ENCODE measurements around the gene NPHP1.
"Not testable (repeated sequence)": the region's sequence is repeated elsewhere in the genome, so short reads cannot be mapped to it uniquely, and the experiment has no call there.

Gene NPHP1

GRCh38 chr2:110215091-110215490, 10.3 kb upstream of the NPHP1 start:
- DNase-seq (no peak), ATAC-seq (ENCODE audit: insufficient read depth, low read depth) (no peak)
- H3K4me2 ChIP-seq (ENCODE audit: insufficient read depth, low read length): no peak overlapping the region
- peaks cover 21% of the 10 kb centered on the region for H3K4me1 ChIP-seq (ENCODE audit: insufficient read depth, low read length)
- H4K20me1 ChIP-seq (ENCODE audit: insufficient read depth, low read length): no peaks in the 10 kb centered on the region
- H3K36me3 ChIP-seq (ENCODE audit: insufficient read depth, low read length): peaks cover 15% of the 10 kb centered on the region
- H3K4me3 ChIP-seq (ENCODE audit: low read depth in 1 of 2, low read length in 2 of 2): no peak overlapping the region
- peaks cover 10% of the 10 kb centered on the region for H3K9me3 ChIP-seq (ENCODE audit: insufficient read depth, low read length, severe bottlenecking)
- no peak overlapping the region for H3K9ac ChIP-seq (ENCODE audit: low read depth, low read length)
- H2AFZ ChIP-seq (ENCODE audit: low read depth, low read length): no peak overlapping the region
- H3K27me3 ChIP-seq (ENCODE audit: insufficient read depth, low read length, poor library complexity): peaks cover 18% of the 10 kb centered on the region
- H3K79me2 ChIP-seq (ENCODE audit: insufficient read depth, low read length): peaks cover 14% of the 10 kb centered on the region
- TF ChIP-seq EZH2 (IDR thresholded peaks at IDR 0.05; ENCODE audit: borderline replicate concordance, low read depth, low read length, severe bottlenecking) (no peak), CTCF (IDR thresholded peaks at IDR 0.05; ENCODE audit: borderline replicate concordance, extremely low read depth, low read length, poor library complexity, severe bottlenecking) (no peak)
- H3K27ac ChIP-seq (ENCODE audit: low read length): no peak overlapping the region

GRCh38 chr2:110213522-110213921, 8.7 kb upstream of the NPHP1 start:
- peaks cover 24% of the 10 kb centered on the region for H3K4me1 ChIP-seq (ENCODE audit: insufficient read depth, low read length)
- not testable (repeated sequence) for DNase-seq; H4K20me1 ChIP-seq (ENCODE audit: insufficient read depth, low read length); H3K27ac ChIP-seq (ENCODE audit: low read length); ATAC-seq (ENCODE audit: insufficient read depth, low read depth); H2AFZ ChIP-seq (ENCODE audit: low read depth, low read length); H3K9ac ChIP-seq (ENCODE audit: low read depth, low read length); H3K4me3 ChIP-seq (ENCODE audit: low read depth in 1 of 2, low read length in 2 of 2); H3K4me2 ChIP-seq (ENCODE audit: insufficient read depth, low read length)
- H3K9me3 ChIP-seq (ENCODE audit: insufficient read depth, low read length, severe bottlenecking): peaks cover 10% of the 10 kb centered on the region
- H3K79me2 ChIP-seq (ENCODE audit: insufficient read depth, low read length): peaks cover 14% of the 10 kb centered on the region
- H3K27me3 ChIP-seq (ENCODE audit: insufficient read depth, low read length, poor library complexity): peaks cover 10% of the 10 kb centered on the region
- H3K36me3 ChIP-seq (ENCODE audit: insufficient read depth, low read length): peaks cover 25% of the 10 kb centered on the region

GRCh38 chr2:110211938-110212858, 7.4 kb upstream of the NPHP1 start, which contains the start of gene MTLN:
Gene MTLN, minus strand, starts transcription at chr2:110212547. Its CDS starts 22 bp downstream, at chr2:110212525.
- H3K9ac ChIP-seq (ENCODE audit: low read depth, low read length): peak within 1 kb of the TSS; percentile 90
- no peaks in the 10 kb centered on the region for H4K20me1 ChIP-seq (ENCODE audit: insufficient read depth, low read length)
- peaks cover 14% of the 10 kb centered on the region for H3K79me2 ChIP-seq (ENCODE audit: insufficient read depth, low read length)
- peak within 1 kb of the TSS; percentile 98 for H2AFZ ChIP-seq (ENCODE audit: low read depth, low read length)
- ATAC-seq (ENCODE audit: insufficient read depth, low read depth) (peak; percentile 91), DNase-seq (peak; percentile 78)
- peaks cover 24% of the 10 kb centered on the region for H3K4me1 ChIP-seq (ENCODE audit: insufficient read depth, low read length)
- H3K4me2 ChIP-seq (ENCODE audit: insufficient read depth, low read length): peak within 1 kb of the TSS; percentile 100
- H3K27me3 ChIP-seq (ENCODE audit: insufficient read depth, low read length, poor library complexity): peaks cover 10% of the 10 kb centered on the region
- H3K27ac ChIP-seq (ENCODE audit: low read length): peak within 1 kb of the TSS; percentile 85
- peaks cover 25% of the 10 kb centered on the region for H3K36me3 ChIP-seq (ENCODE audit: insufficient read depth, low read length)
- H3K4me3 ChIP-seq (ENCODE audit: low read depth in 1 of 2, low read length in 2 of 2): peak within 1 kb of the TSS; percentile 88 to 96
- no peak for TF ChIP-seq EZH2 (IDR thresholded peaks at IDR 0.05; ENCODE audit: borderline replicate concordance, low read depth, low read length, severe bottlenecking)
- H3K9me3 ChIP-seq (ENCODE audit: insufficient read depth, low read length, severe bottlenecking): peaks cover 10% of the 10 kb centered on the region

- Histone ChIP-seq H4K20me1 (ENCODE audit: insufficient read depth, low read length) (no peaks in the 10 kb centered on the region), H3K36me3 (ENCODE audit: insufficient read depth, low read length) (peaks cover 17% of the 10 kb centered on the region), H3K4me3 (ENCODE audit: low read depth in 1 of 2, low read length in 2 of 2) (no peak overlapping the region), H3K4me1 (ENCODE audit: insufficient read depth, low read length) (peaks cover 28% of the 10 kb centered on the region), H2AFZ (ENCODE audit: low read depth, low read length) (peak overlapping the region; percentile 90), H3K9ac (ENCODE audit: low read depth, low read length) (no peak overlapping the region), H3K27me3 (ENCODE audit: insufficient read depth, low read length, poor library complexity) (no peaks in the 10 kb centered on the region), H3K79me2 (ENCODE audit: insufficient read depth, low read length) (no peaks in the 10 kb centered on the region), H3K27ac (ENCODE audit: low read length) (no peak overlapping the region), H3K4me2 (ENCODE audit: insufficient read depth, low read length) (peak overlapping the region; percentile 96), H3K9me3 (ENCODE audit: insufficient read depth, low read length, severe bottlenecking) (no peaks in the 10 kb centered on the region)
- DNase-seq (no peak), ATAC-seq (ENCODE audit: insufficient read depth, low read depth) (no peak)
- TF ChIP-seq EZH2 (IDR thresholded peaks at IDR 0.05; ENCODE audit: borderline replicate concordance, low read depth, low read length, severe bottlenecking) (no peak), CTCF (IDR thresholded peaks at IDR 0.05; ENCODE audit: borderline replicate concordance, extremely low read depth, low read length, poor library complexity, severe bottlenecking) (no peak)
Measured at GRCh38 chr2:110205660-110206455, 1.0 kb upstream of the NPHP1 start.

Measured in DND-41 (cell line).